Central memory CD8-positive, alpha-beta T cell (primary cell): Measurements from ENCODE around the gene SH3BGRL3.

Experiments used
- ATAC-seq: fragments of 150-1000 bp; cut with Tn5 transposase; replicated peaks from 2 replicates; pipeline ENCODE4 v1.10.0; 2022; ENCODE audit warnings: mild to moderate bottlenecking, moderate FRiP score, moderate number of reproducible peaks; ENCODE audit not compliant: poor library complexity, severe bottlenecking; ENCODE audit errors: extremely low read depth
- DNase-seq, 2 donors: peaks; one replicate each; pipeline ENCODE4 v3.0.0; 2021; ENCODE audit warnings: low spot score in 2 of 2
- H3K27ac Mint-ChIP-seq: one replicate; pipeline ENCODE4 v1.8.0; 2022; ENCODE audit warnings: low read depth, mild to moderate bottlenecking, moderate library complexity, mixed read lengths
- H3K27me3 Mint-ChIP-seq: one replicate; pipeline ENCODE4 v1.8.0; 2022; ENCODE audit warnings: mixed read lengths
- H3K36me3 Mint-ChIP-seq: one replicate; pipeline ENCODE4 v1.8.0; 2022; ENCODE audit warnings: mild to moderate bottlenecking, moderate library complexity, mixed read lengths; ENCODE audit not compliant: insufficient read depth
- H3K4me1 Mint-ChIP-seq: one replicate; pipeline ENCODE4 v1.8.0; 2022; ENCODE audit warnings: mixed read lengths
- H3K4me3 Mint-ChIP-seq: one replicate; pipeline ENCODE4 v1.8.0; 2022; ENCODE audit warnings: mild to moderate bottlenecking, moderate library complexity, mixed read lengths
- H3K9me3 Mint-ChIP-seq: one replicate; pipeline ENCODE4 v1.8.0; 2022; ENCODE audit warnings: mixed read lengths

The SH3BGRL3 gene

GRCh38 chr1:26265405-26265804 lies 14.5 kb upstream of the SH3BGRL3 start:
- H3K4me1 Mint-ChIP-seq: no peaks in the 10 kb centered on the region

GRCh38 chr1:26268290-26269197 lies 11.3 kb upstream of the SH3BGRL3 start:
- ATAC-seq: no peak
- Mint-ChIP-seq H3K36me3 (peaks cover 15% of the 10 kb centered on the region), H3K27ac (no peak overlapping the region), H3K27me3 (no peaks in the 10 kb centered on the region), H3K9me3 (peaks cover 7% of the 10 kb centered on the region), H3K4me3 (no peak overlapping the region), H3K4me1 (no peaks in the 10 kb centered on the region)
- no peak for DNase-seq

More at GRCh38 chr1:26265405-26265804, 14.5 kb upstream of the SH3BGRL3 start:
- no peak overlapping the region for H3K4me3 Mint-ChIP-seq
- DNase-seq (no peak), ATAC-seq (no peak)
- H3K9me3 Mint-ChIP-seq: peaks cover 7% of the 10 kb centered on the region
- H3K27ac Mint-ChIP-seq: no peak overlapping the region
- peaks cover 30% of the 10 kb centered on the region for H3K36me3 Mint-ChIP-seq
- H3K27me3 Mint-ChIP-seq: no peaks in the 10 kb centered on the region

- ATAC-seq: no peak
- no peak overlapping the region for H3K27ac Mint-ChIP-seq
- H3K36me3 Mint-ChIP-seq: peaks cover 12% of the 10 kb centered on the region
- H3K9me3 Mint-ChIP-seq: peaks cover 7% of the 10 kb centered on the region
- H3K4me1 Mint-ChIP-seq: no peaks in the 10 kb centered on the region
- H3K4me3 Mint-ChIP-seq: no peak overlapping the region
- DNase-seq: no peak
- H3K27me3 Mint-ChIP-seq: no peaks in the 10 kb centered on the region
Measured at GRCh38 chr1:26269198-26269550, 10.7 kb upstream of the SH3BGRL3 start.

- no peaks in the 10 kb centered on the region for H3K9me3 Mint-ChIP-seq
- peaks cover 12% of the 10 kb centered on the region for H3K36me3 Mint-ChIP-seq
- no peak for DNase-seq
- no peaks in the 10 kb centered on the region for H3K27me3 Mint-ChIP-seq
- H3K4me1 Mint-ChIP-seq: peaks cover 42% of the 10 kb centered on the region
- no peak overlapping the region for H3K27ac Mint-ChIP-seq
- no peak overlapping the region for H3K4me3 Mint-ChIP-seq
- no peak for ATAC-seq
Measured at GRCh38 chr1:26274801-26275425, 5.0 kb upstream of the SH3BGRL3 start.

- Mint-ChIP-seq H3K36me3 (peaks cover 16% of the 10 kb centered on the region), H3K27me3 (no peaks in the 10 kb centered on the region), H3K27ac (peak overlapping the region; percentile 61), H3K9me3 (no peaks in the 10 kb centered on the region), H3K4me3 (peak overlapping the region; percentile 16), H3K4me1 (peaks cover 49% of the 10 kb centered on the region)
- DNase-seq (peak; percentile 60 to 66), ATAC-seq (peak; percentile 71)
Measured at GRCh38 chr1:26275580-26276431, 4.1 kb upstream of the SH3BGRL3 start.

- Mint-ChIP-seq H3K36me3 (peaks cover 17% of the 10 kb centered on the region), H3K9me3 (no peaks in the 10 kb centered on the region), H3K4me1 (peaks cover 55% of the 10 kb centered on the region), H3K27ac (peak overlapping the region; percentile 61), H3K27me3 (no peaks in the 10 kb centered on the region), H3K4me3 (peak overlapping the region; percentile 16)
- DNase-seq (no peak), ATAC-seq (no peak)
Measured at GRCh38 chr1:26276432-26276838, 3.5 kb upstream of the SH3BGRL3 start.

- ATAC-seq (no peak), DNase-seq (no peak)
- no peak overlapping the region for H3K4me3 Mint-ChIP-seq
- no peaks in the 10 kb centered on the region for H3K27me3 Mint-ChIP-seq
- peaks cover 59% of the 10 kb centered on the region for H3K4me1 Mint-ChIP-seq
- H3K9me3 Mint-ChIP-seq: no peaks in the 10 kb centered on the region
- peak overlapping the region; percentile 61 for H3K27ac Mint-ChIP-seq
- peaks cover 24% of the 10 kb centered on the region for H3K36me3 Mint-ChIP-seq
Measured at GRCh38 chr1:26277261-26277661, 2.6 kb upstream of the SH3BGRL3 start.

- no peaks in the 10 kb centered on the region for H3K9me3 Mint-ChIP-seq
- H3K36me3 Mint-ChIP-seq: peaks cover 24% of the 10 kb centered on the region
- ATAC-seq (no peak), DNase-seq (no peak)
- H3K4me1 Mint-ChIP-seq: peaks cover 63% of the 10 kb centered on the region
- H3K27ac Mint-ChIP-seq: peak overlapping the region; percentile 88
- H3K4me3 Mint-ChIP-seq: no peak overlapping the region
- H3K27me3 Mint-ChIP-seq: no peaks in the 10 kb centered on the region
Measured at GRCh38 chr1:26277719-26278118, 2.2 kb upstream of the SH3BGRL3 start.

GRCh38 chr1:26278303-26278702 lies 1.6 kb upstream of the SH3BGRL3 start:
- no peak for DNase-seq
- H3K9me3 Mint-ChIP-seq: no peaks in the 10 kb centered on the region
- H3K27me3 Mint-ChIP-seq: no peaks in the 10 kb centered on the region
- H3K4me1 Mint-ChIP-seq: peaks cover 68% of the 10 kb centered on the region
- ATAC-seq: no peak
- peaks cover 28% of the 10 kb centered on the region for H3K36me3 Mint-ChIP-seq
- H3K4me3 Mint-ChIP-seq: peak overlapping the region; percentile 86
- H3K27ac Mint-ChIP-seq: peak overlapping the region; percentile 88

GRCh38 chr1:26278724-26279455 lies 996 bp upstream of the SH3BGRL3 start:
- DNase-seq (no peak), ATAC-seq (no peak)
- H3K36me3 Mint-ChIP-seq: peaks cover 33% of the 10 kb centered on the region
- H3K4me3 Mint-ChIP-seq: peak overlapping the region; percentile 86
- H3K9me3 Mint-ChIP-seq: no peaks in the 10 kb centered on the region
- H3K4me1 Mint-ChIP-seq: peaks cover 74% of the 10 kb centered on the region
- H3K27me3 Mint-ChIP-seq: no peaks in the 10 kb centered on the region
- H3K27ac Mint-ChIP-seq: peak overlapping the region; percentile 88

GRCh38 chr1:26280333-26281042 lies 602 bp downstream of the SH3BGRL3 start:
- Mint-ChIP-seq H3K4me1 (peaks cover 87% of the 10 kb centered on the region), H3K27ac (peak overlapping the region; percentile 88), H3K9me3 (no peaks in the 10 kb centered on the region), H3K36me3 (peaks cover 39% of the 10 kb centered on the region), H3K27me3 (no peaks in the 10 kb centered on the region), H3K4me3 (peak overlapping the region; percentile 86)
- DNase-seq: no peak
- ATAC-seq: no peak
